BLaER1 (cell line): ENCODE measurements around the gene PEX16.

Experiments used
- H3K27ac ChIP-seq: shearing (Covaris generic); formaldehyde crosslinking; 2 replicates; pipeline ENCODE4 v1.8.1; 2022
- H3K27me3 ChIP-seq: shearing (Covaris generic); formaldehyde crosslinking; 2 replicates; pipeline ENCODE4 v1.8.1; 2022
- H3K36me3 ChIP-seq: shearing (Covaris generic); formaldehyde crosslinking; 2 replicates; pipeline ENCODE4 v1.8.1; 2022
- H3K4me1 ChIP-seq: shearing (Covaris generic); formaldehyde crosslinking; 2 replicates; pipeline ENCODE4 v1.8.1; 2022
- H3K4me2 ChIP-seq: shearing (Covaris generic); formaldehyde crosslinking; 2 replicates; pipeline ENCODE4 v1.8.1; 2022
- H3K4me3 ChIP-seq: shearing (Covaris generic); formaldehyde crosslinking; 2 replicates; pipeline ENCODE4 v1.8.1; 2022
- H3K9ac ChIP-seq: shearing (Covaris generic); formaldehyde crosslinking; 2 replicates; pipeline ENCODE4 v1.8.1; 2022
- H3K9me3 ChIP-seq: shearing (Covaris generic); formaldehyde crosslinking; 2 replicates; pipeline ENCODE4 v1.8.1; 2022
- H4K20me1 ChIP-seq: shearing (Covaris generic); formaldehyde crosslinking; 2 replicates; pipeline ENCODE4 v1.8.1; 2022
- Cebpa-rat ChIP-seq: shearing (Covaris generic); IDR thresholded peaks from 2 replicates; pipeline ENCODE4 v1.8.1; 2022

PEX16 gene

DNA sequence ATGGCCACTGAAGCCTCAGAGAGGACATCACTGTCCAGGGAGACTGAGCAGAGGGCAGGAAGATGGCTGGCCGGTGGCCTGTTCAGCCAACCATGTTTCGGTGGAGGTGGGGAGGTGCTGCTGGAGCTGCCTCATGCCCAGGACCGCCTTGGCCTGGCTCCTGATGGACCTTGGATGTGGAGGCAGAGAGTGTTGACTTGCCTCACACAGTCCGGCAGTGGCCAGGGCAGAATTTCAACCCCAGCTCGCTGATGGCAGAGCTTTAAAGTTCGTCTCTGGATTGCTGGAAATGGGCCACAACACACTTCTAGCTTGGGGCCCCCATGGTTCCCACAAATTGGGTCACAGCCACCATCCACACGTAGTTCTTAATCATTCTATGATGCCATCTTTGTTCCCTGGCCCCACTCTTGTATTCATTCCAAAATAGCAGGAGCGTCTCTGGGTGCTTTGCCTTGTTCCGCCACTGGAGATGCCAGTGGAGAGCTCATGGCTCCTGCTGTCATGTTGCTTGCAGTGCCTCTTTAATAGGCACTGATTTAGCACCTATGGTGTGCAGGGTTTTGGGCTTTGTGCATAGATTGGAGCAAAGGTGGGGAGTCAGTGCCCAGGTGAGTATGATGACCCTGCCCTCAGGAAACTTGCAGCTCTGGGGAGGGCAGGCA lies 26.7 kb downstream of the PEX16 start:
- H3K9ac ChIP-seq = no peak overlapping the region
- no peaks in the 10 kb centered on the region for H3K36me3 ChIP-seq
- no peak overlapping the region for H3K4me3 ChIP-seq
- no peak overlapping the region for H3K4me2 ChIP-seq
- peaks cover 25% of the 10 kb centered on the region for H4K20me1 ChIP-seq
- TF ChIP-seq Cebpa-rat = no peak
- no peaks in the 10 kb centered on the region for H3K9me3 ChIP-seq
- peaks cover 2% of the 10 kb centered on the region; the same call in 1 of the 2 replicates for H3K4me1 ChIP-seq
- no peak overlapping the region for H3K27ac ChIP-seq
- no peaks in the 10 kb centered on the region; the same call in 1 of the 2 replicates for H3K27me3 ChIP-seq

DNA sequence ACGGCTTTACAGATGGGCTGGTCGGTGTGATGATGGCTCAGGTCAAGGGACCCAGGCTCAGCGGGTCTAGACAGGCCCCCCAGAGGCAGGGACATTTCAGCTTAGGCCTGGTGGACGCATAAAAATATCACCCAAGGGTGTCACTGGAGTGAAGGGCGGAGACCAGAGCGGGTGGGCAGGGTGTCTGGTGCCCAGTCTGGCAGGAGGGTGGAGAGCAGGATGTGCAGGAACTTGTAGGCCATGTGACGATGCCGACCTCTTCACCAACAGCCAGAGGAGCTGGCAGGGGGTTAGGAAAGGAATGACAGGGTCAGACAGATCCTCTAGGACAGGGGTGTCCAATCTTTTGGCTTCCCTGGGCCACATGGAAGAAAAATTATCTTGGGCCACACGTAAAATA lies 27.7 kb downstream of the PEX16 start:
- no peak for TF ChIP-seq Cebpa-rat
- Histone ChIP-seq H3K27me3 (no peaks in the 10 kb centered on the region; the same call in 1 of the 2 replicates), H3K9me3 (no peaks in the 10 kb centered on the region), H3K27ac (no peak overlapping the region), H3K4me1 (peaks cover 9% of the 10 kb centered on the region), H3K4me2 (no peak overlapping the region), H4K20me1 (peaks cover 28% of the 10 kb centered on the region), H3K9ac (no peak overlapping the region), H3K4me3 (no peak overlapping the region), H3K36me3 (no peaks in the 10 kb centered on the region)

DNA sequence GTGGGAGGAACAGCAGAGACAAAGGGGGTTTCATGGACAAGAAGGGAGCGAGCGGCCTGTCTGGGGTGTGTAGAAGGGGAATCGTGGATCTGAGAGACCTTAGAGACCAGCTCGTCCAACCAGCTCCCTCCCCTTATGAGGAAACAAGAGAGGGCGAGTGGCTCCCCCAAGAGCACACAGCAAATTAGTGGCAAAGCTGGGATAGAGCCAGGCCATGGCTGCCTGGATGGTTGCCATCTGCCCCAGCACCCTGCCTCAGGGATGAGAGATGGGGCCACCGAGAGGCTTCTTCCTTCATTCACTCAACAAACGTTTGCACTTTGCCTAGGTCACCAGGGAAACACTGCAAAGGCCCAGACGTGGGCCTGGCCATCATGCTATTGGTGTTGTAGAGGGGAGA lies 28.1 kb downstream of the PEX16 start:
- no peaks in the 10 kb centered on the region for H3K36me3 ChIP-seq
- TF ChIP-seq Cebpa-rat = no peak
- peaks cover 10% of the 10 kb centered on the region for H3K4me1 ChIP-seq
- no peaks in the 10 kb centered on the region; the same call in 1 of the 2 replicates for H3K27me3 ChIP-seq
- H3K9ac ChIP-seq = no peak overlapping the region
- H3K4me3 ChIP-seq = no peak overlapping the region
- peaks cover 32% of the 10 kb centered on the region for H4K20me1 ChIP-seq
- no peak overlapping the region for H3K4me2 ChIP-seq
- H3K27ac ChIP-seq = no peak overlapping the region
- no peaks in the 10 kb centered on the region for H3K9me3 ChIP-seq

DNA sequence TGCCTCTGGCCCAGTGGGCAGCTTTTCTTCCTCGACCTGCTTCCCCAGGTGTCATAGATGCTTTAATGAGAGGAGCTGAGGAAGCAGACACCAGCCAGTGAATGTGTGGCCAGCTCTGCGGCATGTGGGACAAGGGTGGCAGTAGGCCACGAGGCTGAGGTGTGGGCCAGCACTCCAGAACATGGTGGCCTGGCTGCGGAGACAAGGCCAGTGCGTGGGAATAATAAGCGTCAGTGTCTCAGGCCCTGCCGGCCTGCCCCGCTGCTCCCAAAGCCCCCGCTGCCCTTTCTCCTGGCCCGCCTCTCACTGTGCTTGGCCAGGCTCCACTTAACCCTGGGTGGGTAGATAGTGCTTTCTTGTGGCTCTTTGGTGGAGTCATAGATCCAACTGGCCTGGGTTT lies 30.1 kb downstream of the PEX16 start:
- Histone ChIP-seq H4K20me1 (peaks cover 52% of the 10 kb centered on the region), H3K27me3 (no peaks in the 10 kb centered on the region; the same call in 1 of the 2 replicates), H3K4me1 (peaks cover 10% of the 10 kb centered on the region), H3K36me3 (peaks cover 4% of the 10 kb centered on the region; the same call in 1 of the 2 replicates), H3K9ac (no peak overlapping the region), H3K4me3 (no peak overlapping the region), H3K27ac (no peak overlapping the region), H3K9me3 (no peaks in the 10 kb centered on the region), H3K4me2 (no peak overlapping the region)
- no peak for TF ChIP-seq Cebpa-rat

DNA sequence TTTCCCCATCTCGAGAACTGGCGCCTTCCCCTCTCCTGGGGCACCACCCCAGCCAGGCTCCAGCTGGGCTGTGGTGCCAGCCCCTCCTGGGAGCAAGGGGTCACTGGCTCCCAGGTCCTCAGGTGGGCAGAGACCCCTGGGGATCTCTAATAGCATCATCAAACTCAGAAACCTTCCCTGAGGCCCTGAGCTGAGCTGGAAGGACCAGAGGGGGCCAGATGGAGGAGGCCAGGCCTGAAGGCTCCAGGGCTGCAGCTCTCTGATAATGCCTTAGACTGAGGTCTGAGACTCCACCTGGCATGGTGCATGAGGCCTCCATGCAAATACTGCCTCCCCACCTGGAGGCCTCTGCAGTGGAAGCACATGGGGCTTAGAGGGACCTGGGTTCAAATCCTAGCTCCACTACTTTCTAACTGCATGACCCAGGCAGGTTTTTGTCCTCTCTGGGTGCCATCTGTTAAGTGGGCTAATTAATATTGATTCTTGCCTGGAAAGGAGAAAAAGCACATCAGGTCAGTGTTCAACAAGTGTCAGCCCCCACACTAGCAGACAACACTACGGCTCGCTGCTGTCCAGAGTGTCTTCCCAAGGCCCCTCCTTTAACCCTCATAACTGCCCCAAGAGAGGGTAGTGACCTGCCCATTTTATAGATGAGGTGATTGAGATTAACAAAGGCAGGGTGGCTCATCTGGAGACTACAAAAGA lies 30.7 kb downstream of the PEX16 start:
- Histone ChIP-seq H3K4me3 (no peak overlapping the region), H4K20me1 (peaks cover 58% of the 10 kb centered on the region), H3K4me1 (peaks cover 10% of the 10 kb centered on the region), H3K27me3 (no peaks in the 10 kb centered on the region; the same call in 1 of the 2 replicates), H3K9ac (no peak overlapping the region), H3K27ac (no peak overlapping the region), H3K4me2 (no peak overlapping the region), H3K36me3 (peaks cover 10% of the 10 kb centered on the region), H3K9me3 (no peaks in the 10 kb centered on the region)
- TF ChIP-seq Cebpa-rat = no peak

DNA sequence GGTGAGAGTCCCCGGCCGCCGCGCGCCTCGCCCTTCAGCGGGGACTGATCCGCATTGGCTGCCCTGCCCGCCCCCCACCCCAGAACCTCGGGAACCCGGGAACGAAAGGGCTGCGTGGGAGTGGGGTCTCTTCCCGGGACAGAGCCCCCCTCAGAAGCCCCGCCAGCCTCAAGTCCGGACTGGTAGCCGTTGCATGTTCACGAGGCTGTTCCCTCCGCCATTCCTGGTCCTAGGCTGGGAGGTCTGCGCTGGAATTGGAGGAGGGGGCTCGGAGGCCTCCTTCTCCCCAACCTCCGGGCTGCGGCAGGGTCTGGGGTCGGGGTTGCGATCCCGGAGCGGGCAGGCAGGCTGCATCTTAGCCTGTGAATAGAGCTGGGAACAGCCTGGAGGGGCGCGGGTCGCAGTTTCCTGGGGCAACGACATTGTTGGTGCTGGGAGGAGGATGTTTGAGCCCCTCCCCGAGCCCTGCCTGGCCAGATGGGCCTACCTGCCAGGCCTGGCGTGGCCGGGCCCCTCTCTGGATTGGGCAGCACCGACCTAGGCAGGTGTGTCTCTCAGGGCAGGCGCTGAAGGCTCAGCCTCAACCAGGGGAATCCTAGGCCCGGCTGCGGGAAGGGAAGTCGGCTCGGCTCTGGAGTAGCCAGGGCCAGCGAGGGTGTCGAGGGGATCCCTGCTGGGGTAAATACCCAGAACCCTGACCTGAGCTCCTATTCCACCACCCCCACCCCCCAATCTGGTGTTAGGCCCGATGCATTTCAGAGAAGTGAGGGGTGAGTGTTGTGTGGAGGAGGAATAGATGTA lies 31.6 kb downstream of the PEX16 start:
- TF ChIP-seq Cebpa-rat = no peak
- peak overlapping the region; percentile 70 for H3K4me3 ChIP-seq
- H3K9me3 ChIP-seq = no peaks in the 10 kb centered on the region
- H3K9ac ChIP-seq = no peak overlapping the region
- H3K4me1 ChIP-seq = peaks cover 10% of the 10 kb centered on the region
- H3K36me3 ChIP-seq = peaks cover 18% of the 10 kb centered on the region
- no peak overlapping the region for H3K27ac ChIP-seq
- H4K20me1 ChIP-seq = peaks cover 66% of the 10 kb centered on the region
- H3K27me3 ChIP-seq = no peaks in the 10 kb centered on the region; the same call in 1 of the 2 replicates
- peak overlapping the region; percentile 77 for H3K4me2 ChIP-seq

DNA sequence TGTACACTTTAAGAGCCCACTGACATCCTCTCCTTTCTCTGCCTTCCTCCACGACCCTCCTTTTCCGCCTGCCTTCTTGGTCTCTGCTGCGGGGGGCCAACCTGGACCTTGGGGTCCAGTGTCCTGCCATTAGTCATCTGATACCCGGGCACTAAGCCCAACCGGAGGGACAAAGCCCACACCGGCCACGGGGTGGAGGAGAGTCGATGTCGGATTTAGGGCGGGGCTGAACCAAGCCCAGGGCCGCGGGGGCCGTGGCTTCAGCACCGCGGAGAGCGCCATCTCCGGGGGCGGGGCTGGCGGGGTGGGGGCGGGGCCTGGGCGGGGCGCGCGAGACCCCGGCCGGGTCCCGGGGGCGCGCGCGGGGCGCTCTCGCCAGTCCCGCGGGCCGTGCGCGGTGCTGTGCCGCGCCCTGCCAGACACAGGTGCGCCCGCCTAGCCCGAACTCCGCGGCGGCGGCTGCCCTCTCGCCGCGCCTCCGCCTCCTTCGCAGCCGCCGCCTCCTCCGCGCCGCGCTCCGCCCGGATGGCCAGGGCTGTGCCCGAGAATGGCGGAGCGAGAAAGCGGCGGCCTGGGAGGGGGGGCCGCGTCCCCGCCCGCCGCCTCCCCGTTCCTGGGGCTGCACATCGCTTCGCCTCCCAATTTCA lies 32.3 kb downstream of the PEX16 start, which contains the start of gene MAPK8IP1:
MAPK8IP1 (plus strand) TSS at position 378 of the 647 bp plus-strand sequence; CDS start at position 548, 170 bp downstream.
- Histone ChIP-seq H3K27ac (no peak within 1 kb of the TSS), H3K9me3 (no peaks in the 10 kb centered on the region), H3K4me1 (peaks cover 10% of the 10 kb centered on the region), H3K4me3 (peak within 1 kb of the TSS; percentile 70), H4K20me1 (peaks cover 73% of the 10 kb centered on the region), H3K36me3 (peaks cover 25% of the 10 kb centered on the region), H3K4me2 (peak within 1 kb of the TSS; percentile 77), H3K27me3 (no peaks in the 10 kb centered on the region; the same call in 1 of the 2 replicates), H3K9ac (no peak within 1 kb of the TSS)
- no peak for TF ChIP-seq Cebpa-rat

GRCh38 chr11:45884596-45885185 lies 33.0 kb downstream of the PEX16 start:
- H3K4me1 ChIP-seq = peaks cover 10% of the 10 kb centered on the region
- H3K4me3 ChIP-seq = 0 out of 2 replicates have a peak overlapping the region, but pooled peaks have one; percentile 70
- no peaks in the 10 kb centered on the region; the same call in 1 of the 2 replicates for H3K27me3 ChIP-seq
- no peak overlapping the region for H3K27ac ChIP-seq
- peaks cover 81% of the 10 kb centered on the region for H4K20me1 ChIP-seq
- H3K4me2 ChIP-seq = peak overlapping the region; percentile 58
- H3K9me3 ChIP-seq = no peaks in the 10 kb centered on the region
- TF ChIP-seq Cebpa-rat = no peak
- no peak overlapping the region for H3K9ac ChIP-seq
- peaks cover 32% of the 10 kb centered on the region for H3K36me3 ChIP-seq
